CD4-positive, alpha-beta T cell (primary cell): ENCODE data around the gene REL. TPM values are rescaled to one million over a fixed set of nuclear protein-coding genes. Genes with fewer than 3 reads are reported as not detected.
A peak's percentile ranks its signal among the peaks of the same experiment; 100 is the strongest.

ENCODE experiments used
- ATAC-seq: fragments of 200-7000 bp; cut with Tn5 transposase; one replicate; pipeline ENCODE4 v1.10.0; 2022; ENCODE audit warnings: mild to moderate bottlenecking; ENCODE audit not compliant: poor library complexity
- CTCF ChIA-PET: fragments of 350-600 bp; sonication (Branson Sonifier 250); formaldehyde crosslinking; loops from one replicate; lab custom pipeline; 2021; ENCODE audit warnings: antibody characterized with exemption, inconsistent platforms; lab: Charles Lee
- POLR2A ChIA-PET: fragments of 350-600 bp; sonication (Branson Sonifier 250); formaldehyde crosslinking; loops from one replicate; lab custom pipeline; 2021; ENCODE audit warnings: antibody characterized with exemption, inconsistent platforms; lab: Charles Lee
- DNase-seq, 14 experiments: peaks; one replicate each; pipeline ENCODE4 v3.0.0-alpha.2; 2013 to 2020; ENCODE audit warnings: mixed read lengths in 2 of 14
- H3K27ac ChIP-seq, 2 donors: one replicate each; pipeline versions ENCODE4 v1.5.1 to v1.7.0; 2013; ENCODE audit warnings: low read length in 2 of 2, low read depth in 1 of 2, mild to moderate bottlenecking in 1 of 2
- H3K27me3 ChIP-seq, 2 experiments: 1 replicate in 1 of 2; 2 replicates in 1 of 2; pipeline versions ENCODE4 v1.6.1 to v1.7.0; 2013; ENCODE audit warnings: low read length in 2 of 2, control low read depth in 1 of 2, mild to moderate bottlenecking in 1 of 2, moderate library complexity in 1 of 2; ENCODE audit not compliant: insufficient read depth in 2 of 2, control insufficient read depth in 1 of 2
- H3K36me3 ChIP-seq: one replicate; pipeline ENCODE4 v1.6.1; 2013; ENCODE audit warnings: low read length, control low read depth; ENCODE audit not compliant: insufficient read depth
- H3K4me1 ChIP-seq: one replicate; pipeline ENCODE4 v1.6.1; 2013; ENCODE audit warnings: low read length, control low read depth; ENCODE audit not compliant: insufficient read depth
- H3K4me3 ChIP-seq: one replicate; pipeline ENCODE4 v1.5.1; 2013; ENCODE audit warnings: mild to moderate bottlenecking, low read length, moderate library complexity
- H3K9me3 ChIP-seq, 2 experiments: 1 replicate in 1 of 2; 2 replicates in 1 of 2; pipeline versions ENCODE4 v1.6.1 to v1.7.0; 2013; ENCODE audit warnings: low read length in 2 of 2, mild to moderate bottlenecking in 2 of 2, control low read depth in 1 of 2, moderate library complexity in 1 of 2; ENCODE audit not compliant: control insufficient read depth in 1 of 2, insufficient read depth in 1 of 2
- H3K27ac Mint-ChIP-seq: one replicate; pipeline ENCODE4 v1.8.0; 2020; ENCODE audit warnings: mixed read lengths
- H3K27me3 Mint-ChIP-seq: one replicate; pipeline ENCODE4 v1.8.0; 2021; ENCODE audit warnings: mixed read lengths
- H3K36me3 Mint-ChIP-seq: one replicate; pipeline ENCODE4 v1.8.0; 2021; ENCODE audit warnings: low read depth, mixed read lengths
- H3K4me1 Mint-ChIP-seq: one replicate; pipeline ENCODE4 v1.8.0; 2021; ENCODE audit warnings: low read depth, mixed read lengths
- H3K4me3 Mint-ChIP-seq: one replicate; pipeline ENCODE4 v1.8.0; 2020; ENCODE audit warnings: mild to moderate bottlenecking, mixed read lengths
- H3K9me3 Mint-ChIP-seq: one replicate; pipeline ENCODE4 v1.8.0; 2020; ENCODE audit warnings: mixed read lengths
- CTCF ChIP-seq: fragments of 200-600 bp; IDR thresholded peaks from one replicate; pipeline ENCODE4 v1.8.0; 2022; ENCODE audit warnings: antibody characterized with exemption, mild to moderate bottlenecking
- intact Hi-C, 2 experiments: fragments of 100-400 bp; cut with DNase I in 1 of 2; cut with micrococcal nuclease in 1 of 2; formaldehyde crosslinking; loops; one replicate each; pipeline versions ENCODE4 v1.15.1 to v1.9.0; 2023 to 2025; cut with DNase I, micrococcal nuclease
- total RNA-seq, 174 experiments: library from RNA in 2 of 174; stranded (reverse) in 2 of 174; gene quantifications; one replicate each; pipeline ENCODE4 v1.2.3 and lab custom pipeline; 2021 to 2026

The REL gene
- total RNA-seq, 2 experiments from 2014 or later: 91.9 to 99.9 TPM

- Mint-ChIP-seq H3K4me3 (peak overlapping the region; percentile 52), H3K36me3 (peaks cover 4% of the 10 kb centered on the region), H3K27ac (peak overlapping the region; percentile 88), H3K9me3 (no peaks in the 10 kb centered on the region), H3K27me3 (no peaks in the 10 kb centered on the region), H3K4me1 (peaks cover 58% of the 10 kb centered on the region)
- intact Hi-C loops: no loop called here
- Histone ChIP-seq H3K9me3 (no peaks in the 10 kb centered on the region), H3K4me1 (peaks cover 3% of the 10 kb centered on the region), H3K4me3 (no peak overlapping the region), H3K36me3 (no peaks in the 10 kb centered on the region), H3K27me3 (no peaks in the 10 kb centered on the region), H3K27ac (peak overlapping the region in 1 of 2 donors; percentile 9)
- DNase-seq (peak in 4 of 14 experiments; percentile 9 to 78 (median 58)), ATAC-seq (peak; percentile 74)
- ChIA-PET POLR2A (interaction anchor here (0.8 to 3.5 kb wide), 8 partner anchors 28 to 213 kb away, joined by 3 to 18 read pairs (median 4); partner anchors contain the start of genes PAPOLG, PEX13 and REL), CTCF (interaction anchor here (1.0 to 1.8 kb wide), 2 partner anchors 34 to 38 kb away, joined by 3 to 6 read pairs; no protein-coding TSS in a partner anchor)
- TF ChIP-seq CTCF: no peak
Measured at GRCh38 chr2:60964651-60965498, 83.5 kb downstream of the REL start.

GRCh38 chr2:60965499-60965785 lies 84.1 kb downstream of the REL start:
- POLR2A ChIA-PET: interaction anchor here (1.0 to 3.5 kb wide), 6 partner anchors 27 to 209 kb away, joined by 3 to 18 read pairs (median 4); partner anchors contain the start of genes PAPOLG, PEX13 and REL
- Mint-ChIP-seq H3K36me3 (peaks cover 4% of the 10 kb centered on the region), H3K4me3 (peak overlapping the region; percentile 52), H3K27me3 (no peaks in the 10 kb centered on the region), H3K27ac (peak overlapping the region; percentile 88), H3K9me3 (no peaks in the 10 kb centered on the region), H3K4me1 (peaks cover 58% of the 10 kb centered on the region)
- no peak for DNase-seq
- H3K27me3 ChIP-seq: no peaks in the 10 kb centered on the region
- H3K4me3 ChIP-seq: no peak overlapping the region
- no peaks in the 10 kb centered on the region for H3K36me3 ChIP-seq
- peaks cover 3% of the 10 kb centered on the region for H3K4me1 ChIP-seq
- CTCF ChIA-PET: no interaction called here
- intact Hi-C loops: no loop called here
- TF ChIP-seq CTCF: no peak
- no peak for ATAC-seq
- H3K27ac ChIP-seq: peak overlapping the region in 1 of 2 donors; percentile 9
- H3K9me3 ChIP-seq: no peaks in the 10 kb centered on the region

- Mint-ChIP-seq H3K4me3 (peak overlapping the region; percentile 62), H3K27ac (peak overlapping the region; percentile 38), H3K9me3 (no peaks in the 10 kb centered on the region), H3K27me3 (no peaks in the 10 kb centered on the region), H3K36me3 (peaks cover 4% of the 10 kb centered on the region), H3K4me1 (peaks cover 64% of the 10 kb centered on the region)
- no peak for TF ChIP-seq CTCF
- DNase-seq (peak in 1 of 14 experiments; percentile 40), ATAC-seq (peak; percentile 62)
- intact Hi-C loops: no loop called here
- Histone ChIP-seq H3K27me3 (no peaks in the 10 kb centered on the region), H3K27ac (no peak overlapping the region), H3K9me3 (no peaks in the 10 kb centered on the region), H3K4me1 (peaks cover 4% of the 10 kb centered on the region), H3K4me3 (no peak overlapping the region), H3K36me3 (no peaks in the 10 kb centered on the region)
- ChIA-PET CTCF (interaction anchor here (0.9 kb wide), 1 partner anchor 259 kb away, joined by 3 read pairs; no protein-coding TSS in a partner anchor), POLR2A (interaction anchor here (0.6 to 3.5 kb wide), 6 partner anchors 8 to 99 kb away, joined by 3 to 18 read pairs (median 4); partner anchors contain the start of genes REL and SANBR)
Measured at GRCh38 chr2:60966507-60967405, 85.4 kb downstream of the REL start.
